GM12878 (cell line): ENCODE data around the gene BNIP2.

Experiments
- CBX5 ChIP-seq: sonication (generic); IDR thresholded peaks from 2 replicates; pipeline ENCODE4 v1.6.1; 2016; ENCODE audit warnings: low read depth, moderate library complexity, mild to moderate bottlenecking, inconsistent platforms
- ESRRA ChIP-seq: IDR thresholded peaks from 2 replicates; pipeline ENCODE4 v1.6.1; 2012; ENCODE audit warnings: mild to moderate bottlenecking, low read length, improper control_type of control experiment
- GABPA ChIP-seq: IDR thresholded peaks from 2 replicates; pipeline ENCODE4 v1.6.1; 2014; ENCODE audit warnings: antibody characterized with exemption, low read depth, mild to moderate bottlenecking, inconsistent platforms
- NR2C2 ChIP-seq: IDR thresholded peaks from 2 replicates; pipeline ENCODE4 v1.6.1; 2011; ENCODE audit warnings: borderline replicate concordance, low read depth; ENCODE audit not compliant: control insufficient read depth, insufficient read length
- SMC3 ChIP-seq: IDR thresholded peaks from 2 replicates; pipeline ENCODE4 v1.6.1; 2011; ENCODE audit warnings: low read length, improper control_type of control experiment, borderline replicate concordance

DNA sequence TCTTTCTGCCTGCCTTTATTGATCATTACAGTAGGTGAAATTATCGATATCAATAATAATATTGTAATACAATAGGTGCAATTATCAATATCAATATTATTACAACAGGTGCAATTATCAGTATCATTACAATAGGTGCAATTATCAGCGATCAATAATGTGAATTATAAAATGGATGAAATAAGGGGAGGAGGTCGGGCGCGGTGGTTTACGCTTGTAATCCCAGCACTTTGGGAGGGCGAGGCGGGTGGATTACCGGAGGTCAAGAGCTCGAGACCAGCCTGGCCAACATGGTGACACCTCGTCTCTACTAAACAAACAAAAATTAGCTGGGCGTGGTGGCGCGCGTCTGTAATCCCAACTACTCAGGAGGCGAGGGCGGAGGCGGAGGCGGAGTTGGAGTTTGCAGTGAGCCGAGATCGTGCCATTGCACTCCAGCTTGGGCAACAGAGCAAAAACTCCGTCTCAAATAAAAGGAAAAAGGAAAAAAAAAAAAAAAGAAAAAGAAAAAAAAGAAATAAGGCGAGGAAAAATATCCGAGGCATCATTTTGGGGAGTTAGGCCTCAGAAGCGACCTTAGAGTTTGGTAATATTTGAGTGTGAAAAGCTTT lies 611 bp upstream of the BNIP2 start:
- TF ChIP-seq NR2C2 (no peak), CBX5 (no peak), SMC3 (no peak), GABPA (no peak), ESRRA (no peak)
